ENCODE measurements around the gene CCER1.

GRCh38 chr12:90943255-90943654 lies 11.7 kb downstream of the CCER1 start:
- TF ChIP-seq CTCF (IDR thresholded peaks at IDR 0.05; ENCODE audit: borderline replicate concordance, extremely low read depth, low read length, poor library complexity, severe bottlenecking) = no peak
- TF ChIP-seq EZH2 (IDR thresholded peaks at IDR 0.05; ENCODE audit: borderline replicate concordance, low read depth, low read length, severe bottlenecking) = no peak
